WTC11 (cell line): ENCODE measurements around the gene TRAF3IP1.

Experiments used
- ATF2 ChIP-seq: sonication (generic); formaldehyde crosslinking; IDR thresholded peaks from 2 replicates; pipeline ENCODE4 v1.8.1; 2022; ENCODE audit warnings: low read depth, missing genetic modification reagents, borderline replicate concordance
- CTCF ChIP-seq: fragments of 200-600 bp; IDR thresholded peaks from 2 replicates; pipeline ENCODE4 v1.8.0; 2022; ENCODE audit warnings: antibody characterized with exemption
- E2F5 ChIP-seq: sonication (generic); formaldehyde crosslinking; IDR thresholded peaks from 2 replicates; pipeline ENCODE4 v1.8.1; 2022; ENCODE audit warnings: mild to moderate bottlenecking, moderate library complexity, missing genetic modification reagents
- ERG ChIP-seq: fragments of 250-450 bp; sonication (Bioruptor Pico); IDR thresholded peaks from 2 replicates; pipeline ENCODE4 v1.8.0; 2021; ENCODE audit warnings: mild to moderate bottlenecking
- FOXP4 ChIP-seq: sonication (generic); formaldehyde crosslinking; IDR thresholded peaks from 2 replicates; pipeline ENCODE4 v1.8.0; 2022; ENCODE audit warnings: mild to moderate bottlenecking, missing genetic modification reagents
- STAT6 ChIP-seq: sonication (generic); formaldehyde crosslinking; conservative IDR thresholded peaks from 2 replicates; pipeline ENCODE4 v1.8.1; 2023; ENCODE audit warnings: mild to moderate bottlenecking, low read depth, missing genetic modification reagents, moderate library complexity
- TEAD4 ChIP-seq: sonication (generic); formaldehyde crosslinking; IDR thresholded peaks from 2 replicates; pipeline ENCODE4 v1.8.0; 2022; ENCODE audit warnings: mild to moderate bottlenecking, missing genetic modification reagents
- ZSCAN18 ChIP-seq: fragments of 250-450 bp; sonication (Bioruptor Pico); IDR thresholded peaks from 2 replicates; pipeline ENCODE4 v2.1.2; 2022; ENCODE audit warnings: mild to moderate bottlenecking, moderate library complexity

GRCh38 chr2:238446371-238446770 is 126.1 kb downstream of the TRAF3IP1 start:
- TF ChIP-seq CTCF = no peak
- no peak for TF ChIP-seq STAT6 (CRISPR knock-in tag)
- TF ChIP-seq FOXP4 = no peak
- no peak for TF ChIP-seq TEAD4 (CRISPR knock-in tag)
- TF ChIP-seq ERG = no peak
- TF ChIP-seq E2F5 = no peak
- no peak for TF ChIP-seq ZSCAN18 (CRISPR knock-in tag)
- TF ChIP-seq ATF2 (CRISPR knock-in tag) = no peak
